ENCODE data around the gene TNFRSF18. TPM values are rescaled to one million over a fixed set of nuclear protein-coding genes. Genes with fewer than 3 reads are reported as not detected.

The TNFRSF18 gene
- total and polyA plus RNA-seq, 2 donors (not counting 1 experiment from before 2014, with no cell fraction given): 10.1 to 33.5 TPM

- DNase-seq (peak; percentile 53), ATAC-seq (ENCODE audit: low read depth) (no peak)
- intact Hi-C loops (cut with micrococcal nuclease): no loop called here
- peaks cover 12% of the 10 kb centered on the region for H3K27me3 Mint-ChIP-seq
- peak overlapping the region; percentile 41 for H3K4me3 Mint-ChIP-seq
- CTCF ChIA-PET: interaction anchor here (0.6 to 5.3 kb wide), 2 partner anchors 16 to 54 kb away, joined by 3 to 31 read pairs; no protein-coding TSS in a partner anchor
- H3K9me3 ChIP-seq (ENCODE audit: control extremely low read depth in 1 of 3, control insufficient read depth in 2 of 3, insufficient read depth in 1 of 3, low read length in 2 of 3): peaks cover 0 to 14% (median 0%) of the 10 kb centered on the region in 3 donors
- H3K4me1 Mint-ChIP-seq: peaks cover 44% of the 10 kb centered on the region
- H2AFZ ChIP-seq (ENCODE audit: insufficient read depth, low read depth, low read length, poor library complexity, severe bottlenecking): no peak overlapping the region
- WGBS (ENCODE audit: insufficient coverage): 82% methylated on average over 25 of the region's 29 CpGs
- peaks cover 53 to 65% of the 10 kb centered on the region in 2 donors for H3K4me1 ChIP-seq (ENCODE audit: control insufficient read depth in 2 of 2, insufficient read depth in 2 of 2, low read length in 2 of 2)
- H3K27ac Mint-ChIP-seq: peak overlapping the region; percentile 20
- no peaks in the 10 kb centered on the region for H4K20me1 ChIP-seq (ENCODE audit: control insufficient read depth, insufficient read depth, low read length, poor library complexity, severe bottlenecking)
- H3K4me2 ChIP-seq (replicated peaks; ENCODE audit: low read depth, low read length, poor library complexity, severe bottlenecking): no peak overlapping the region
- no peak overlapping the region for H3K27ac ChIP-seq (ENCODE audit: low read length in 2 of 2)
- no peaks in the 10 kb centered on the region for H3K36me3 ChIP-seq (replicated peaks in 1 of 2; ENCODE audit: control extremely low read depth in 1 of 2, control insufficient read depth in 1 of 2, extremely low read depth in 1 of 2, insufficient read depth in 2 of 2, low read length in 1 of 2)
- no peaks in the 10 kb centered on the region for H3K79me2 ChIP-seq (ENCODE audit: control insufficient read depth, insufficient read depth, low read length)
- no peaks in the 10 kb centered on the region for H3K9me3 Mint-ChIP-seq (ENCODE audit: insufficient read depth)
- H3K27me3 ChIP-seq (replicated peaks in 1 of 4; ENCODE audit: control extremely low read depth in 1 of 4, control insufficient read depth in 3 of 4, insufficient read depth in 4 of 4, low read length in 3 of 4): peaks cover 0 to 54% (median 23%) of the 10 kb centered on the region in 4 experiments
- POLR2A ChIA-PET: interaction anchor here (0.6 to 1.0 kb wide), 4 partner anchors 18 to 114 kb away, joined by 3 to 4 read pairs (median 3); no protein-coding TSS in a partner anchor
- H3K4me3 ChIP-seq (ENCODE audit: control extremely low read depth in 1 of 5, extremely low read depth in 1 of 5, insufficient read depth in 1 of 5, low read depth in 2 of 5, low read length in 4 of 5): no peak overlapping the region
- TF ChIP-seq EZH2 (IDR thresholded peaks at IDR 0.05; ENCODE audit: borderline replicate concordance, insufficient read depth, low read depth, low read length, poor library complexity, severe bottlenecking) (no peak), CTCF (IDR thresholded peaks at IDR 0.05) (no peak)
- H3K9ac ChIP-seq (ENCODE audit: low read length): no peak overlapping the region
These were observed 30.9 kb downstream of the TNFRSF18 start for GRCh38 chr1:1175221-1176062.
